ENCODE data around the gene CAMK4.

GRCh38 chr5:111386832-111387162 lies 162.6 kb downstream of the CAMK4 start:
- TF ChIP-seq EZH2phosphoT487 (IDR thresholded peaks at IDR 0.05; ENCODE audit: borderline replicate concordance): no peak
- no peak for TF ChIP-seq CTCF (conservative IDR thresholded peaks at IDR 0.05; ENCODE audit: low read length)
